ENCODE measurements around the gene POFUT2. TPM values are rescaled to one million over a fixed set of nuclear protein-coding genes. Genes with fewer than 3 reads are reported as not detected.

POFUT2 gene
- total RNA-seq, 2 experiments from 2014 or later = 17.0 to 20.5 TPM

DNA sequence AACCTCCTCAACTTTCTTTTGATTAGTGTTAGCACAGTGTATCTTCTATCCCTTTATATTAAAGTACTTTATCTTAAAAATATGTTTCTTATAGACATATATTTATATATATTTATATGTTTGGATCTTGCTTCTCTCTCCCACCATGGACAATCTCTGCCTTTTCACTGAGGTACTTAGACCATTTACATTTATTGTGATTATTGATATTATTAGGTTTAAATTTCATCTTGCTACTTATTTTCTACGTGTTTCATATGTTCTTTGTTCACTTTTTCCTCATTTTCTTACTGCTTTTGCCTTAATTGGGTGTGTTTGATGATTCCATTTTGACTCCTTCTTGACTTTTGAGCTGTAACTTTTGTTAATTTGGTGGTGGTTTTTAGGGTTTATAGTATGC, 70.7 kb downstream of the POFUT2 start:
- Histone ChIP-seq H2AFZ (ENCODE audit: low read length) (no peak overlapping the region), H3K4me1 (ENCODE audit: insufficient read depth, low read length, poor library complexity, severe bottlenecking) (no peaks in the 10 kb centered on the region), H3K27ac (ENCODE audit: low read depth, low read length, poor library complexity, severe bottlenecking) (no peak overlapping the region), H3K9me3 (ENCODE audit: low read length) (peaks cover 9% of the 10 kb centered on the region; the same call in 1 of the 2 replicates), H3K4me2 (ENCODE audit: low read length) (no peak overlapping the region), H3K36me3 (ENCODE audit: insufficient read depth, low read length) (no peaks in the 10 kb centered on the region), H3K9me2 (ENCODE audit: insufficient read depth, low read length) (no peaks in the 10 kb centered on the region), H3K4me3 (ENCODE audit: low read depth, low read length, poor library complexity, severe bottlenecking) (no peak overlapping the region), H3K79me2 (ENCODE audit: insufficient read depth, low read depth, low read length) (no peaks in the 10 kb centered on the region), H4K20me1 (ENCODE audit: insufficient read depth, low read length) (no peaks in the 10 kb centered on the region)
- intact Hi-C loops (cut with micrococcal nuclease; ENCODE audit: unreplicated experiment) = no loop called here
- no peak for TF ChIP-seq EZH2phosphoT487 (IDR thresholded peaks at IDR 0.05; ENCODE audit: borderline replicate concordance, low read depth, low read length)
- TF ChIP-seq, protein P1, sequence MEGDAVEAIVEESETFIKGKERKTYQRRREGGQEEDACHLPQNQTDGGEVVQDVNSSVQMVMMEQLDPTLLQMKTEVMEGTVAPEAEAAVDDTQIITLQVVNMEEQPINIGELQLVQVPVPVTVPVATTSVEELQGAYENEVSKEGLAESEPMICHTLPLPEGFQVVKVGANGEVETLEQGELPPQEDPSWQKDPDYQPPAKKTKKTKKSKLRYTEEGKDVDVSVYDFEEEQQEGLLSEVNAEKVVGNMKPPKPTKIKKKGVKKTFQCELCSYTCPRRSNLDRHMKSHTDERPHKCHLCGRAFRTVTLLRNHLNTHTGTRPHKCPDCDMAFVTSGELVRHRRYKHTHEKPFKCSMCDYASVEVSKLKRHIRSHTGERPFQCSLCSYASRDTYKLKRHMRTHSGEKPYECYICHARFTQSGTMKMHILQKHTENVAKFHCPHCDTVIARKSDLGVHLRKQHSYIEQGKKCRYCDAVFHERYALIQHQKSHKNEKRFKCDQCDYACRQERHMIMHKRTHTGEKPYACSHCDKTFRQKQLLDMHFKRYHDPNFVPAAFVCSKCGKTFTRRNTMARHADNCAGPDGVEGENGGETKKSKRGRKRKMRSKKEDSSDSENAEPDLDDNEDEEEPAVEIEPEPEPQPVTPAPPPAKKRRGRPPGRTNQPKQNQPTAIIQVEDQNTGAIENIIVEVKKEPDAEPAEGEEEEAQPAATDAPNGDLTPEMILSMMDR (conservative IDR thresholded peaks at IDR 0.05; ENCODE audit: low read length) = no peak
- BruUV-seq (replicated peaks) = no TSS peak
- CTCF ChIA-PET (ENCODE audit: unreplicated experiment) = no interaction called here
- POLR2A ChIA-PET = interaction anchor here (0.6 kb wide), 1 partner anchor 217 kb away, joined by 3 read pairs; no protein-coding TSS in a partner anchor
- DNase-seq (ENCODE audit: low spot score) = no peak

DNA sequence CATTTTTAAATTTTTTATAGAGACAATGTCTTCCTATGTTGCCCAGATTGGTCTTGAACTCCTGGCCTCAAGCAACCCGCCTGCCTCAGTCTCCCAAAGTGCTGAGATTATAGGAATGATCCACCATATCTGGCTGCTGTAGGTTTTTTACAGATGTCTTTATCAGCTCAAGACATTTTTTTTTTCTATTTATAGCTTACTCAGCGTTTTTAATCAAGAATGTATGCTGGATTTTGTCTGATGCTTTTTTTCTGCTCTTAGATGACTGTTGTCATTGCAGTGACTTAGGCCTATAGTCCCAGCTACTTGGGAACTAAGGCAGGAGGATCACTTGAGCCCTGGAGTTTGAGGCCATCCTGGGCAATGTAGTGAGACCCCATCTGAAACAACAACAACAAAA, 72.5 kb downstream of the POFUT2 start:
- no peak for DNase-seq (ENCODE audit: low spot score)
- Histone ChIP-seq H3K9me2 (ENCODE audit: insufficient read depth, low read length) (no peaks in the 10 kb centered on the region), H3K79me2 (ENCODE audit: insufficient read depth, low read depth, low read length) (no peaks in the 10 kb centered on the region), H2AFZ (ENCODE audit: low read length) (no peak overlapping the region), H3K4me3 (ENCODE audit: low read depth, low read length, poor library complexity, severe bottlenecking) (no peak overlapping the region), H3K4me1 (ENCODE audit: insufficient read depth, low read length, poor library complexity, severe bottlenecking) (no peaks in the 10 kb centered on the region), H4K20me1 (ENCODE audit: insufficient read depth, low read length) (no peaks in the 10 kb centered on the region), H3K27ac (ENCODE audit: low read depth, low read length, poor library complexity, severe bottlenecking) (no peak overlapping the region), H3K4me2 (ENCODE audit: low read length) (no peak overlapping the region), H3K36me3 (ENCODE audit: insufficient read depth, low read length) (no peaks in the 10 kb centered on the region), H3K9me3 (ENCODE audit: low read length) (peaks cover 9% of the 10 kb centered on the region; the same call in 1 of the 2 replicates)
- CTCF ChIA-PET (ENCODE audit: unreplicated experiment) = no interaction called here
- intact Hi-C loops (cut with micrococcal nuclease; ENCODE audit: unreplicated experiment) = no loop called here
- POLR2A ChIA-PET = no interaction called here
- TF ChIP-seq, protein P1 (conservative IDR thresholded peaks at IDR 0.05; ENCODE audit: low read length) = no peak
- no peak for TF ChIP-seq EZH2phosphoT487 (IDR thresholded peaks at IDR 0.05; ENCODE audit: borderline replicate concordance, low read depth, low read length)
- BruUV-seq (replicated peaks) = no TSS peak

Other genes starting within 250 kb of the POFUT2 start
- 6.6 and 17.4 TPM in 2 replicates for gene ADARB1, start 213.3 kb downstream of the POFUT2 start, total RNA-seq (2014; rRNA removed; shearing (Covaris generic))
- gene ADARB1, start 213.3 kb downstream of the POFUT2 start, total RNA-seq (2022) = 20.5 and 20.8 TPM in 2 replicates
- gene COL18A1, start 117.3 kb upstream of the POFUT2 start, total RNA-seq (2014; rRNA removed; shearing (Covaris generic)) = 4.9 and 7.4 TPM in 2 replicates
- gene COL18A1, start 117.3 kb upstream of the POFUT2 start, total RNA-seq (2022) = 0.18 and 0.23 TPM in 2 replicates